GM18498 (cell line): ENCODE results near the gene PRR14.
"Not testable (repeated sequence)": the region's sequence is repeated elsewhere in the genome, so short reads cannot be mapped to it uniquely, and the experiment has no call there.

Experiments used
- ATAC-seq: cut with Tn5 transposase; IDR thresholded peaks from one replicate; pipeline ENCODE4 v1.9.1; 2021; ENCODE audit warnings: mild to moderate bottlenecking, moderate library complexity; ENCODE audit not compliant: unreplicated experiment

The PRR14 gene

DNA sequence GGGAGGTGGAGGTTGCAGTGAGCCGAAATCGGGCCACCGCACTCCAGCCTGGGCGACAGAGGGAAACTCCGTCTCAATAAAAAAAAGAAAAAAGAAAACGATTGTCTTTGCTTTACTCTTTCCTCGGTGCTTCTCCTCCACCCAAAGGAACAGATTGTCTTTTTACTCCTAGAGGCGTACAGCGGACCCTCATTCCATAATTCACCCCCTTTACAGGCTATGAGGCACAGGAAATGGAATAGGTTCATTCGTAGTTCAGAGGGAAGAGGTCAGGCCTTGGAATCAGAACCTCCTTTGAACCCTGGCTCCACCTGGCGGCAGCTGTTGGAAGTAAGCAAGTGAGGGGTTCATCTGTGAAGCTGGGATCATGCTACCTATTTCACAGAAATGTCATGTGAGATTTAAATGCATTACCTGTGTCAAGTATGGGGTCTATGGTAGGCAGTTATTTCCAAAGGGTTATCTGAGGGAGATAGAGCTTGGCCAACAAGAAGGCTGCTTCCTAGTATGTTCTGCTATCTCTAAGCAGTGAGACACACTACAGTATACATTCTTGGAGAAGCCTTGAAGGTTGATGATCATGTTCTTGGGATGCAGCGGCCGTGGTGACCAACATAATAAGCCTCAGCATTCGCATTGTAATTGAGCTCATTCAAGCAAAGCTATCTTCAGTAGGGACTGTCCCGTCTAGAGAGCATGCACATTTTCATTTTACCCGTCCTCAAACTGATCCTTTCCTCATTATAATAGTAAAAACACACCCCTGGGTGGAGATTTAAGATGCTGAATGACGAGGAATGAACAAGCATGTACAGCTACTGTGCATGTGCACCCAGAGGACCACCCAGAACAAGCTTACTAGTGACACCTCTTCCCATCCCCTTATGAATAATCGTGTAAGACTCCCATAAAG, 21.9 kb upstream of the PRR14 start:
- ATAC-seq = no peak

DNA sequence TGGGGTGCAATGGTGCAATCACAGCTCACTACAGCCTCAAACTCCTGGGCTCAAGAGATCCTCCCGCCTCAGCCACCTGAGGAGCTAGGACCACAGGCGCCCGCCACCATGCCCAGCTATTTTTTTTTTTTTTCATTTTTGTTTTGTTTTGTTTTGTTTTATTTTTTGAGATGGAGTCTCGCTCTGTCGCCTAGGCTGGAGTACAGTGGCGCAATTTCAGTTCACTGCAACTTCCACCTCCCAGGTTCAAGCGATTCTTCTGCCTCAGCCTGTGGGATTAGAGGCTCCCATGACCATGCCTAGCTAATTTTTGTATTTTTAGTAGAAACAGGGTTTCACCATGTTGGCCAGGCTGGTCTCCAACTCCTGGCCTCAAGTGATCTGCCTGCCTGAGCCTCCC, 18.3 kb upstream of the PRR14 start:
- not testable (repeated sequence) for ATAC-seq

DNA sequence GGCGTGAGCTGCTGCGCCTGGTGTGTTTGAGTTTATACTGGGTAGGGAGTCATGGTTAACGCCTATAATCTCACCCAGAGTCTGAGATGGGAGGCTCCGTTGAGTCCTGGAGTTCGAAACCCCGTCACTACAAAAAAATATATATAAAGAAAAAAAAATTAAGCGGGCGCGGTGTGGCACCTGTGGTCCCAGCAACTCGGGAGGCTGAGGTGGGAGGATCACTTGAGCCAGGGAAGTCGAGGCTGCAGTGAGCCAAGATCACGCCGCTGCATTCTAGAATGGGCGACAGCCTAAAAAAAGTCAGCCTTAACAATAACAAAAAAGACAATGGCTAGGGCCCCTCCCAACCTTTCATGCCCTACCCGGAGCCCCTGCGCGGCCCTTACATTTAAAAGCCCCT, 17.2 kb upstream of the PRR14 start:
- ATAC-seq = no peak

DNA sequence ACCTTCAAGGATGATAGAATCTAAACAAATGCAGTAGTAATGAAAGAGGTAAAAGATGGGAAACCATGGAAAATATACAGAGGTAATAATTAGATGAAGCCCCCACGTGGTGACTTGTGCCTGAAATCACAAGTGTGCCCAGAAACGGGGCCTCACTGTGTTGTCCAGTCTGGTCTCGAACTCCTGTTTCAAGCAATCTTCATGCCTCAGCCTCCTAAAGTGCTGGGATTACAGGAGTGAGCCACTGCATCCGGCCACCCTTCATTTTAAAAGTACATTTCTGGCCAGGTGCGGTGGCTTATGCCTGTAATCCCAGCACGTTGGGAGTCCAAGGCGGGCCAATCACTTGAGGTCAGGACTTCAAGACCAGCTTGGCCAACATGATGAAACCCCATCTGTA, 14.2 kb upstream of the PRR14 start:
- ATAC-seq = no peak

- not testable (repeated sequence) for ATAC-seq
Observed at GRCh38 chr16:30637139-30637538, 13.6 kb upstream of the PRR14 start.

- ATAC-seq = no peak
Observed at GRCh38 chr16:30637944-30638343, 12.8 kb upstream of the PRR14 start.

DNA sequence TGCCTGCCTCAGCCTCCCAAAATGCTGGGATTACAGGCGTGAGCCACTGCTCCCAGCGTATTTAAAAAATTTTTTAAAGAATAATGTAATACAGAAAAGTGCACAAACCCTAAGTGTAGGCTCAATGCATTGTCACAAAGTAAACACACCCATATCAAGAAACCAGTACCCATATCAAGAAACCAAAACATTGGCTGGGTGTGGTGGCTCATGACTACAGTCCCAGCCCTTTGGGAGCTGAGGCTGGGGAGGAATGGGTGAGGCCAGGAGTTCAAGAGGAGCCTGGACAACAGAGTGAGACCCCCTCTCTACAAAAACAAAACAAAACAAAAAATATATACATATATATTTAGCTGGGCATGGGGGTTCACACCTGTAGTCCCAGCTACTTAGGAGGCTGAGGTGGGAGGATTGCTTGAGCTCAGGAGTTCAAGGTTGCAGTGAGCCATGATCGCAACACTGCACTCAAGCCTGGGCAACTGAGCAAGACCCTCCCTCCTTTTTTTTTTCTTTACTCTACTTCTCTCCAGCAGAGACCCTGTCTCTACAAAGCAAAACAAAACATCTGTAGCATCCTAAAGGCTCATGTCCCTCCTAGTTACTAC, 9.3 kb upstream of the PRR14 start:
- ATAC-seq = no peak

GRCh38 chr16:30644334-30644830, 6.4 kb upstream of the PRR14 start:
- ATAC-seq = no peak

GRCh38 chr16:30645727-30646126, 5.0 kb upstream of the PRR14 start:
- no peak for ATAC-seq

DNA sequence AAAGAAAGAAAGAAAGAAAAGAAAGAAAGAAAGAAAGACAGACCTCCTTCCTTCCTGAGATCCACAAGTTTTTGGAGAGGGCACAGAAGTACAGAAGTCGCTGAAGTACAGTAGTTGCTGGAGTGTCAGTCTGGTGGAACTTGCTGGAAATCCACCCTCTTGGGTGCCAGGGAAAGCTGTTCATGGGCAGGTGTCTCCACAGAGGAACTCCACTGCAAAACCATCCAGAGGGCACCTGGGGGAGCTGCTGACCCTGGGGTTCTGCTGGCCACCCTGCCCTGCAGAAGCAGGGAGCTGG, 3.5 kb upstream of the PRR14 start:
- ATAC-seq = no peak

GRCh38 chr16:30649725-30650368, 913 bp upstream of the PRR14 start:
- peak; percentile 5 for ATAC-seq

DNA sequence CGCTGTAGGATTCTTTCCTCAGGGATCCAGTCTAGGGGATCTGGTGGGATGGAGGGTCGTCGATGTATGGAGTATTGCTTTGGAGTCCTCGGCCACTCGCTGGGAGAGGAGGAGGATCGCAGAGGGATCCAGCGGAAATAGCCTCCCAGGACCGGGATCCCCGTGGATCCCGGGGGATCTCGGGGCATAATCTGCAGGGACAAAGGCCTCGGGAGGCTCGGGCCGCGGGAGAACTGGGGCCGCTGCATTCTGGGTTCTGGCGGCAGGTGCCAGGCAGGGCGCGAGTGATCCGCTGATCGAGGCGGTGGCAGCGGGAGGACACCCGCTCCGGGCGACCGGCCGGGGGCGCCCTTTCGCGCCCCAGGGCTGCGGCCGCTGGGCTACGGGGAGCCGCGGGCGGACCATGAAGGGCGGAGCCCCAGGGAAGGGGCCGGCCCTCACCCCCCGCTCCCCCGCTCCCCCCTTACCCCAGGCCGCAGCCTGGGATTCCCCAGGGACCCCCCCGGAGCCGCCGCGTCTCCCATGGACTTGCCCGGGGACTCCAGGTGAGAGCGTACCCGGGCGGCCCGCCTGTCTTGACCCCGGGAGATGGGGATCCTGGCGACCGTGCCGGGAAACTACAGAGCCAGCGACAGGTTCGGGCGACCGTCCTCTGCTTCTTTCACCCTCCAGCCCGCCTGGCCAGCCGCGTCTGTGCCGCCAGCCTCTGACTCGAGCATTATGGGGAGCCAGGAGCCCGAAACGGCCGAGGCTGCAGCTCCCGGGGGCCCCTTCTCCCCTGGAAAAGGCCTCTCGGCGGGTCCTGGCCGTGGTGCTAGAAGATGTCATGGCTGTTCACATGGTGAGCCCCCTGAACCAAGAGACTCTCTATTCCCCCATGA, 604 bp downstream of the PRR14 start:
- peak; percentile 50 for ATAC-seq

- no peak for ATAC-seq
Observed at GRCh38 chr16:30652005-30652296, 1.2 kb downstream of the PRR14 start.

DNA sequence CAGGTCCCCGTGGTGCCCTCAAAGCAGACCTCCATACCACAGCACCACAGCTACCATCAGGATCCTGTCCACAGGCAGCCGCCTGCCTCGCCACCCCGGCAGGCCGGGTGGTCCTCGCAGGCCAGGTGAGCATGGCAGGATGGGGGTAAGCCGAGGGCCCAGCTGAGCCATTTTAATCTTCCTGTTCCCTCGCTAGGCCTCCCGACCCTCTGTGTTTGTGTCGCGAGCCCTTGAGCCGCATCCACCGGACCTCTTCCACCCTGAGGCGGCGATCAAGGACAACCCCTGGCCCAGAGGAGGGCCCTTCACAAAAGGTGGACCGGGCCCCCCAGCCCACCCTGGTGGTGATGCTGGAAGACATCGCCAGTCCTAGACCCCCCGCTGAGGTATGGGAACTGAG, 2.0 kb downstream of the PRR14 start:
- no peak for ATAC-seq

DNA sequence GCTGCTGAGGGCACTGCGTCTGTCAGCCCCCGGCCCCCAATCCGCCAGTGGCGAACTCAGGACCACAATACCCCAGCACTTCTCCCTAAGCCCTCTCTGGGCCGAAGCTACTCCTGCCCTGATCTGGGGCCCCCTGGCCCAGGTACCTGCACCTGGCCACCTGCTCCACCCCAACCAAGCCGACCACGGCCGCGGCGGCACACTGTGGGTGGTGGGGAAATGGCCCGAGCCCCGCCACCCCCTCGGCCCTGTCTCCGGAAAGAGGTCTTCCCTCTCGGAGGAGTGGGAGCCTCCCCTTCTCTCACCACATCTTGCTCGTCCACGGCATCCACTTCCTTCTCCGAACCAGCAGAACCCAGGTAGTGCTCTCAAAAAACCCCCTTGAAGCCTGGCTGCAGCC, 4.1 kb downstream of the PRR14 start:
- no peak for ATAC-seq

GRCh38 chr16:30655815-30656347, 5.1 kb downstream of the PRR14 start:
- ATAC-seq = no peak

DNA sequence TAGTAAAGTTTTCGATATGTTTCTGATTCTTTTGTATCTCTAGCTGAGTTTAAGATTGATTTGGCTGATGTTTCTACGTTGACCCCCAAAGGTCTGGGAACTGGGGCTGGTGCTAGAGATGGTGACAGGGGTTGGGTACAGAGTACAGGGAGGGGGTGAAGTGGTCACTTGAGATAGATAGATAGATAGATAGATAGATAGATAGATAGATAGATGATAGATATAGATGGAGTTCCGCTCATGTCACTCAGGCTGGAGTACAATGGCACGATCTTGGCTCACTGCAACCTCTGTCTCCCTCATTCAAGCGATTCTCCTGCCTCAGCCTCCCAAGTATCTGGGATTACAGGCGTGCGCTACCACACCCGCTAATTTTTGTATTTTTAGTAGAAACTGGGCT, 5.6 kb downstream of the PRR14 start:
- no peak for ATAC-seq

DNA sequence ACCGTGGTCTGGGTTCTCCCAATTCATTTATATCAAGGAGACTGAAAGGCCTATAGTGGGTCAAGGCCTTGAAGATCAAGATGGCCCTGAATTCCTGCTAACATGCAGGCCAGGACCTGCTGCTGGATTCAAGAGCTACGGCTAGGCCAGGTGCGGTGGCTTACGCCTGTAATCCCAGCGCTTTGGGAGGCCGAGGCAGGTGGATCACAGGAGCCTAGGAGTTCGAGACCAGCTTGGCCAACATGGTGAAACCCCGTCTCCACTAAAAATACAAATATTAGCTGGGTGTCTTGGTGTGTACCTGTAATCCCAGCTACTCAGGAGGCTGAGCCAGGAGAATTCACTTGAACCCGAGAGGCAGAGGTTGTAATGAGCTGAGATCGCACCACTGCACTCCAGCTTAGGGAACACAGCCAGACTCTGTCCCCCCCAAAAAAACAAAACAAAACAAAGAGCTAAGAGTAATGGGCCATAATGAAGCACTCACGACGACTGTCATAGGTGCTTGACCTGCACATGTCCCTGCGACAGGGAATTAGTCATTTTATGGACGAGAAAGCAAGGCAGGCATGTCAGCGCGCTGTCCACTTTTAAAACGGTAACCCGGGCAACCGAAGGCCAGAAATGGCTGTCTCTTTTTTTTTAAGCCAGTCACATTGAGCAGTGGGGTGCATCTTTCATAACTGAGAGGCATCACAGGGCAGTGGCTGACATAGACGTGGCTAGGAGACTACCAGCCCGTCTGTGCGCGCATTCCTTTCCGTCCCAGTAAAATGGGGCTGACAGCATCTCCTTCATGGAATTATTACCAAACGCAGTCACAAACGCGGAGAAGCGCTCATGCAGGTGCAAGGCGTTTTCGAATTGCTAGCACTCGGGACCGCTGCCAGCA, 6.5 kb downstream of the PRR14 start:
- ATAC-seq = no peak

DNA sequence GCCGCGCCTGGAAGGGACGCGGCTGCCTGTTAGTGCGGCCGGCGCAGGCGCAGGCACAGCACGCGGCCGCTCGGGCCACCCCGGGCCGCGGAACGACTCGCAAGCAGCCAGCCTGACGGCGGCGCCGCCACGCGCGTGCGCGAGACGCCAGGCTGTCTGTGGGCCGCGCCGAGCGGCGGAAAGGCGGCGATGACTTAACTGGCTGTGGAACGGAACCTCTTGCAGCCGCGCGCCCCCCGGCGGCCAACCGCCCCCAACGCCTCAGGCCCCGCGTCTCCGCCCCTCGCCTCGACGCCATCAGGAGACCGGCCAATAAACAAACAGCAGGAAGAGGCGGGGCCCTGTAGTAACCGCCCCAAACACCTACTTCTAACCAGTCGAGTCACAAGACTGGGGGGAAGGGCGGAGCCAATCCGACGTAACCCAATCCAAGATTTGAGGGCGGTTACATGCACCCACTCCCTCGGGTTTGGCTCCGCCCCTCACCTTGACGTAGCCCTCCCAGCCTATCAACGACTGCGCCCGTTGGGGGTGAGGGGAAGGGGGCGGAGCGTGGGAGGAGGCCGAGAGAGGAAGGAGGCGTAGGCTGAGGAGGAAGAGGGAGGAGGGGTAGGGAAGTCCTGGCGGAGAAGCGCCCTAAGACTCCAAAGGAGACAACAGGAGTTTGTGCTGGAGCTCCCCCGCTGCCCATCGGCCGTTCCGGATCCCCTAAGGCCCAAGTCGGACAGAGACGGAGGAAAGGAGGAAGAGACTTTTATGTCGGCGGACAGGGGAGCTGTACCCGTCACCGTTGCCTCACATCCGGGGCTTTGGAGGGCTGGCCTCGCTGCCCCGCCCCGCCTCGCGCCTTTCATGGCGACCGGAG, 7.3 kb downstream of the PRR14 start, which contains the start of gene FBRS:
TSS of gene FBRS (plus strand) at position 566 of the 865 bp plus-strand sequence. CDS start 1,088 bp downstream, outside the sequence.
- peak; percentile 69 for ATAC-seq
